ENCODE measurements around the gene SLC25A43.
"Not testable (repeated sequence)": the region's sequence is repeated elsewhere in the genome, so short reads cannot be mapped to it uniquely, and the experiment has no call there.

SLC25A43 gene

DNA sequence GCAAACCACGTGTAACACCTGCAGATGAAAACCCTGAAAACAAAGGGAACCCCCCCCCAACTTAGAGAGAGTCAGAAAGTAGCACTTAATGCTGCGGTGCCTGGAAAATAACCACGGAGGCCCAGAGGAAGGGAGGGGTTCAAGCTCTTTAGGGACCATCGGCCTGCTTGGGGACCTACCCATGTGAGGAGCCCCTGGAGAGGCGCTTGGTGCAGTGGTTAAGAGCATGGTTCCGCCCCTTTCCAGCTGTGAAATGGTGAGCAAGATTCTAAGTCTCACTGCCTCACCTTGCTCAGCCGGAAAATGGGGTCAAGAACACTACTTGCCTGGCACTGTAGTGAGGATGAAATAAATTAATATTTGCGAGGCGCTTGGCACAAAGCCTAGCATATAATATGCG lies 82.9 kb downstream of the SLC25A43 start:
- DNase-seq (ENCODE audit: low read depth in 1 of 2, low spot score in 1 of 2): no peak
- TF ChIP-seq, protein P1, sequence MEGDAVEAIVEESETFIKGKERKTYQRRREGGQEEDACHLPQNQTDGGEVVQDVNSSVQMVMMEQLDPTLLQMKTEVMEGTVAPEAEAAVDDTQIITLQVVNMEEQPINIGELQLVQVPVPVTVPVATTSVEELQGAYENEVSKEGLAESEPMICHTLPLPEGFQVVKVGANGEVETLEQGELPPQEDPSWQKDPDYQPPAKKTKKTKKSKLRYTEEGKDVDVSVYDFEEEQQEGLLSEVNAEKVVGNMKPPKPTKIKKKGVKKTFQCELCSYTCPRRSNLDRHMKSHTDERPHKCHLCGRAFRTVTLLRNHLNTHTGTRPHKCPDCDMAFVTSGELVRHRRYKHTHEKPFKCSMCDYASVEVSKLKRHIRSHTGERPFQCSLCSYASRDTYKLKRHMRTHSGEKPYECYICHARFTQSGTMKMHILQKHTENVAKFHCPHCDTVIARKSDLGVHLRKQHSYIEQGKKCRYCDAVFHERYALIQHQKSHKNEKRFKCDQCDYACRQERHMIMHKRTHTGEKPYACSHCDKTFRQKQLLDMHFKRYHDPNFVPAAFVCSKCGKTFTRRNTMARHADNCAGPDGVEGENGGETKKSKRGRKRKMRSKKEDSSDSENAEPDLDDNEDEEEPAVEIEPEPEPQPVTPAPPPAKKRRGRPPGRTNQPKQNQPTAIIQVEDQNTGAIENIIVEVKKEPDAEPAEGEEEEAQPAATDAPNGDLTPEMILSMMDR (IDR thresholded peaks at IDR 0.05; ENCODE audit: insufficient read depth, low read length): no peak
- TF ChIP-seq, protein P2, sequence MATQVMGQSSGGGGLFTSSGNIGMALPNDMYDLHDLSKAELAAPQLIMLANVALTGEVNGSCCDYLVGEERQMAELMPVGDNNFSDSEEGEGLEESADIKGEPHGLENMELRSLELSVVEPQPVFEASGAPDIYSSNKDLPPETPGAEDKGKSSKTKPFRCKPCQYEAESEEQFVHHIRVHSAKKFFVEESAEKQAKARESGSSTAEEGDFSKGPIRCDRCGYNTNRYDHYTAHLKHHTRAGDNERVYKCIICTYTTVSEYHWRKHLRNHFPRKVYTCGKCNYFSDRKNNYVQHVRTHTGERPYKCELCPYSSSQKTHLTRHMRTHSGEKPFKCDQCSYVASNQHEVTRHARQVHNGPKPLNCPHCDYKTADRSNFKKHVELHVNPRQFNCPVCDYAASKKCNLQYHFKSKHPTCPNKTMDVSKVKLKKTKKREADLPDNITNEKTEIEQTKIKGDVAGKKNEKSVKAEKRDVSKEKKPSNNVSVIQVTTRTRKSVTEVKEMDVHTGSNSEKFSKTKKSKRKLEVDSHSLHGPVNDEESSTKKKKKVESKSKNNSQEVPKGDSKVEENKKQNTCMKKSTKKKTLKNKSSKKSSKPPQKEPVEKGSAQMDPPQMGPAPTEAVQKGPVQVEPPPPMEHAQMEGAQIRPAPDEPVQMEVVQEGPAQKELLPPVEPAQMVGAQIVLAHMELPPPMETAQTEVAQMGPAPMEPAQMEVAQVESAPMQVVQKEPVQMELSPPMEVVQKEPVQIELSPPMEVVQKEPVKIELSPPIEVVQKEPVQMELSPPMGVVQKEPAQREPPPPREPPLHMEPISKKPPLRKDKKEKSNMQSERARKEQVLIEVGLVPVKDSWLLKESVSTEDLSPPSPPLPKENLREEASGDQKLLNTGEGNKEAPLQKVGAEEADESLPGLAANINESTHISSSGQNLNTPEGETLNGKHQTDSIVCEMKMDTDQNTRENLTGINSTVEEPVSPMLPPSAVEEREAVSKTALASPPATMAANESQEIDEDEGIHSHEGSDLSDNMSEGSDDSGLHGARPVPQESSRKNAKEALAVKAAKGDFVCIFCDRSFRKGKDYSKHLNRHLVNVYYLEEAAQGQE (IDR thresholded peaks at IDR 0.05; ENCODE audit: insufficient replicate concordance, low read depth): no peak
- TF ChIP-seq SPI1 (IDR thresholded peaks at IDR 0.05; ENCODE audit: borderline replicate concordance, low read depth) (no peak), POLR2AphosphoS5 (IDR thresholded peaks at IDR 0.05; ENCODE audit: low read depth) (no peak), GABPA (IDR thresholded peaks at IDR 0.05; ENCODE audit: low read depth) (no peak)
- Histone ChIP-seq H3K27ac (replicated peaks) (peak overlapping the region; percentile 75), H3K27me3 (ENCODE audit: insufficient read depth, poor library complexity, severe bottlenecking) (no peaks in the 10 kb centered on the region), H3K4me3 (replicated peaks; ENCODE audit: insufficient read depth, low read length) (0 out of 2 replicates have a peak overlapping the region, but pooled peaks have one; percentile 29)

DNA sequence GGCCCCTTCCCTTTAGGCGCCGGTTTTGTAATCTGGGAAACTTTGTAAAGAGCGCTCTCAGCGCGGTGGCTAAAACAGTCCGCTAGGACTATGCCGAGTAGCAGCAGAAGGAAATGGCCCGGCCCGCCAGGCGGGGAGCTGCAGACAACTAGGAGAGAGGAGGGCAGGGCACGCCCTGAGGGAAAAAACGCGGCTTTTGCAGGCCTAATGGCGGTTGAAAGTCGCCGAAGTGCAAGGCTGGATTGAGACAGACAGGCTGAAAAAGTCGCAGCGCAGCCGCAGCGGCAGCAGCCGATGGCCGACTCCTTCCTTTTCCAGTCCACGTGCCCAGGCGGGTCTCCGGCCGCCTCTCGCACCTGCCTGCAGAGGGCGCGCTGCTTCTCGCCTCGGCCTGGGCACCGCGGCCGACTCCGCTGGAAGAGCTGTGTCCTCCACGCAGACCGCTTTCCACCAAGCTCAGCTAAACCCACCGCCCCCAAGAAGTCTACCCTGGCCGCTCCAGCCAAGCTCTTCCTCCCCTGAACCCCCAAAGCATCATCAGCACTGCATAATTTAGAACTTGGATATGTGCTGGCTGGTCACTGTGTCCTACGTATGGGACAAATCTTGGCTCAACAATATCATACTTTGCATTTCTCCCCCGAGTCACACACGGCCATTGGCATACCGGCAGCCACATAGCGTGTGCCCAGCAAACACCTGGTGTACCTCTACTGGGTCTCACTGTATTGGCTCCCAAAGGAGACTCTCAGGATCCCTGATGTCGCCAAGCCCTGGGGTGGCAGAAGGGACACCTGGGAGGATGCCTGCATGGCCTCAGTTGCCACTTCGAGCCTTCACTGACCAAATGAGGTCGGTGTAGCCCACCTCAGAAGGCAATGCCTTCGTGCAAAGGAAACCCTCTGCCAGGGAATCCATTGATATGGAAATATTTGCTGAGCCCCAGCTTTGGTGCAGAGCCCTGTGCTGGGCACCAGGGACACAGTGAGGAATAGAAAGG lies 83.6 kb downstream of the SLC25A43 start:
- peak; percentile 38 to 71 for DNase-seq (ENCODE audit: low read depth in 1 of 2, low spot score in 1 of 2)
- peak overlapping the region; percentile 29 for H3K4me3 ChIP-seq (replicated peaks; ENCODE audit: insufficient read depth, low read length)
- no peaks in the 10 kb centered on the region for H3K27me3 ChIP-seq (ENCODE audit: insufficient read depth, poor library complexity, severe bottlenecking)
- H3K27ac ChIP-seq (replicated peaks): peak overlapping the region; percentile 75
- TF ChIP-seq SPI1 (IDR thresholded peaks at IDR 0.05; ENCODE audit: borderline replicate concordance, low read depth): no peak
- TF ChIP-seq GABPA (IDR thresholded peaks at IDR 0.05; ENCODE audit: low read depth): no peak
- peak; percentile 69 for TF ChIP-seq POLR2AphosphoS5 (IDR thresholded peaks at IDR 0.05; ENCODE audit: low read depth)
- TF ChIP-seq, protein P1 (IDR thresholded peaks at IDR 0.05; ENCODE audit: insufficient read depth, low read length): peak; percentile 60
- TF ChIP-seq, protein P2 (IDR thresholded peaks at IDR 0.05; ENCODE audit: insufficient replicate concordance, low read depth): no peak

DNA sequence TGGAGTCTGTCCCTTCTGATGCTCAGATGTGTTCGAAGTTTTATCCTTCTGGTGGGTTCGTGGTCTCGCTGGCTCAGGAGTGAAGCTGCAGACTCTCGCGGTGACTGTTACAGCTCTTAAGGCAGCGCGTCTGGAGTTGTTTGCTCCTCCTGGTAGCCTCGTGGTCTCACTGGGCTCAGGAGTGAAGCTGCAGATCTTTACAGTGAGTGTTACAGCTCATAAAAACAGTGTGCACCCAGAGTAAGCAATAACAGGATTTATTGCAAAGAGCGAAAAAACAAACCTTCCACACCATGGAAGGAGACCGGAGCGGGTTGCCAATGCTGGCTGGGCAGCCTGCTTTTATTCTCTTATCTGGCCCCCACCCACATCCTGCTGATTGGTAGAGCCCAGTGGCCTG lies 87.6 kb downstream of the SLC25A43 start:
- Histone ChIP-seq H3K27me3 (ENCODE audit: insufficient read depth, poor library complexity, severe bottlenecking) (no peaks in the 10 kb centered on the region), H3K27ac (replicated peaks) (no peak overlapping the region), H3K4me3 (replicated peaks; ENCODE audit: insufficient read depth, low read length) (no peak overlapping the region)
- no peak for DNase-seq (ENCODE audit: low read depth in 1 of 2, low spot score in 1 of 2)
- TF ChIP-seq GABPA (IDR thresholded peaks at IDR 0.05; ENCODE audit: low read depth): no peak
- TF ChIP-seq, protein P1 (IDR thresholded peaks at IDR 0.05; ENCODE audit: insufficient read depth, low read length): no peak
- TF ChIP-seq POLR2AphosphoS5 (IDR thresholded peaks at IDR 0.05; ENCODE audit: low read depth): no peak
- TF ChIP-seq SPI1 (IDR thresholded peaks at IDR 0.05; ENCODE audit: borderline replicate concordance, low read depth): no peak
- TF ChIP-seq, protein P2 (IDR thresholded peaks at IDR 0.05; ENCODE audit: insufficient replicate concordance, low read depth): no peak

DNA sequence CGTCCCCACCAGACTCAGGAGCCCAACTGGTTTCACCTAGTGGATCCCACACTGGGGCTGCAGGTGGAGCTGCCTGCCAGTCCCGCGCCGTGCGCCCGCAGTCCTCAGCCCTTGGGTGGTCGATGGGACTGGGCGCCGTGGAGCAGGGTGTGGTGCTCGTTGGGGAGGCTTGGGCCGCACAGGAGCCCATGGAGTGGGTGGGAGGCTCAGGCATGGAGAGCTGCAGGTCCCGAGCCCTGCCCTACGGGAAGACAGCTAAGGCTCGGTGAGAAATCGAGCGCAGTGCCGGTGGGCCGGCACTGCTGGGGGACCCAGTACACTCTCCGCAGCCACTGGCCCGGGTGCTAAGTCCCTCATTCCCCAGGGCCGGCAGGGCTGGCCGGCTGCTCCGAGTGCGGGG lies 88.6 kb downstream of the SLC25A43 start:
- H3K27ac ChIP-seq (replicated peaks); DNase-seq (ENCODE audit: low read depth in 1 of 2, low spot score in 1 of 2); H3K27me3 ChIP-seq (ENCODE audit: insufficient read depth, poor library complexity, severe bottlenecking); H3K4me3 ChIP-seq (replicated peaks; ENCODE audit: insufficient read depth, low read length): not testable (repeated sequence)
